DMS53 treated with DMSO at 0.1 percent for 48 hours (cell line): Measurements from ENCODE around the gene CCBE1.
"Not testable (repeated sequence)": the region's sequence is repeated elsewhere in the genome, so short reads cannot be mapped to it uniquely, and the experiment has no call there.

Experiments
- DNase-seq: peaks from one replicate; lab custom pipeline; 2025; ENCODE audit not compliant: unreplicated experiment; lab: John Stamatoyannopoulos, UW

The CCBE1 gene

GRCh38 chr18:59685501-59685900 is 11.7 kb downstream of the CCBE1 start:
- no peak for DNase-seq

- no peak for DNase-seq
These were observed 12.4 kb downstream of the CCBE1 start for GRCh38 chr18:59684777-59685176.

GRCh38 chr18:59681521-59682004 is 15.7 kb downstream of the CCBE1 start:
- DNase-seq = no peak

GRCh38 chr18:59681051-59681450 is 16.2 kb downstream of the CCBE1 start:
- no peak for DNase-seq

- no peak for DNase-seq
These were observed 21.9 kb downstream of the CCBE1 start for GRCh38 chr18:59675346-59675745.

- no peak for DNase-seq
These were observed 22.3 kb downstream of the CCBE1 start for GRCh38 chr18:59674903-59675270.

GRCh38 chr18:59674186-59674902 is 22.9 kb downstream of the CCBE1 start:
- DNase-seq = no peak

GRCh38 chr18:59672235-59672711 is 24.9 kb downstream of the CCBE1 start:
- DNase-seq = no peak

GRCh38 chr18:59671551-59671950 is 25.7 kb downstream of the CCBE1 start:
- DNase-seq = no peak

GRCh38 chr18:59669872-59670657 is 27.2 kb downstream of the CCBE1 start:
- no peak for DNase-seq

GRCh38 chr18:59667488-59667887 is 29.7 kb downstream of the CCBE1 start:
- DNase-seq = no peak

- not testable (repeated sequence) for DNase-seq
These were observed 31.2 kb downstream of the CCBE1 start for GRCh38 chr18:59666007-59666402.

- DNase-seq = no peak
These were observed 31.9 kb downstream of the CCBE1 start for GRCh38 chr18:59665057-59666006.

- no peak for DNase-seq
These were observed 32.9 kb downstream of the CCBE1 start for GRCh38 chr18:59664329-59664728.

- DNase-seq = no peak
These were observed 34.1 kb downstream of the CCBE1 start for GRCh38 chr18:59663096-59663495.

- no peak for DNase-seq
These were observed 35.1 kb downstream of the CCBE1 start for GRCh38 chr18:59661891-59662701.

- no peak for DNase-seq
These were observed 36.2 kb downstream of the CCBE1 start for GRCh38 chr18:59660786-59661743.

- no peak for DNase-seq
These were observed 36.9 kb downstream of the CCBE1 start for GRCh38 chr18:59660366-59660765.

GRCh38 chr18:59659508-59660170 is 37.6 kb downstream of the CCBE1 start:
- DNase-seq = no peak
